Measurements from ENCODE around the gene SDK2.
"Not testable (repeated sequence)": the region's sequence is repeated elsewhere in the genome, so short reads cannot be mapped to it uniquely, and the experiment has no call there.

Gene SDK2

DNA sequence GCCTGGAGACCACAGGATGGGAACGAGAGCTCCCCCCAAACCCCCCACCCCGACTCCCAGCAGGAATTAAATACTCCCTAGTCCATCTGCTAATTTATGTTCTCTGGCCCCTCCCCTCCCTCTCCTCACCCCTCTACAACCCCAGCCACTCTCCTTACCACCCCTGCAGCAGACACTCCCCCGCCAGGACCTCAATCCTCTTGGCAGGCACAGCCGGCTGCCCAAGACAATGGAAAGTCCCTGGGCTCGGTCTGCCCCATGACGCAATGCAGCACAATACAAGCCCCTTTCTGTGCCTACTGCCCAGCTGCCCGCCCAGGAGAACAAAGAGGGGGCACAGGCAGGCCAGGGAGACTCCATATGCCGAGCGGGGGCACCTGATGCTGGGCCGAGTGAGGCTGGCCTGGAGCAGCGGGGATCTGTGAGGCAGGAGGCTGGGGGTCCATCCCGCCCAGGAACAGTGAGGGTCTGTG lies 302.2 kb downstream of the SDK2 start:
- no peak for DNase-seq (ENCODE audit: low spot score)

DNA sequence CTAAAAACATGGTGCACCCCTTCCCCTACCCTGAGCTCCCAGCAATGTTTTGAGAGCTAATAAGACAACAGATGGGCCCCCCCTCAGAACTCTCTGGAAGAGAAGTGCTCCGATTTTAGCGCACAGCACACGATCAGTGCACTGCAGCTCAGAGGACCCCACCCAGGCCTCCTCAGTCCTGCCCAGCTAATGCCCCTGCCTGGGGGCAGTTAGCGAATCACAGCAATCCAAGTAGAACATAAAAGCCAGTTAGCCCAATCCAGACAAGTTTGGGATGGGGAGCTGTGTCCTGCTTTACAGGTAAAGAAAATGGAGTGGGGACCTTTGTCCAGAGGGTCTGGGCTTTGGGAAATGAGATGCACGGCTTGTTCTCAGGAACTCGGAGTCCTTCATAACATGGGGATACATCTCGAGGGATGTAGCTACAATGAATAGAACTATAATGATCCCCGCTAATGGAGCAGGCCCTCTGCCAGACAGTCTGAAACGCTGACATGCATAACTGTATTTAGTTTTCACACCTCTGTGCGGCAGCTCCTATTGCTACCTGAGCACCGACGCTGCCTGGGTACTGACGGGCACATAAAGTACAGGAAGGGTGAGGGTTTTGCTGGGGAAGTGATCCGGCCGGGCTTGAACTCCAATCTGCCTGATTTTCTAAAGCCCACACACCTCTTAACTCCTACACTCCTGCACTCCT lies 302.7 kb downstream of the SDK2 start:
- no peak for DNase-seq (ENCODE audit: low spot score)

DNA sequence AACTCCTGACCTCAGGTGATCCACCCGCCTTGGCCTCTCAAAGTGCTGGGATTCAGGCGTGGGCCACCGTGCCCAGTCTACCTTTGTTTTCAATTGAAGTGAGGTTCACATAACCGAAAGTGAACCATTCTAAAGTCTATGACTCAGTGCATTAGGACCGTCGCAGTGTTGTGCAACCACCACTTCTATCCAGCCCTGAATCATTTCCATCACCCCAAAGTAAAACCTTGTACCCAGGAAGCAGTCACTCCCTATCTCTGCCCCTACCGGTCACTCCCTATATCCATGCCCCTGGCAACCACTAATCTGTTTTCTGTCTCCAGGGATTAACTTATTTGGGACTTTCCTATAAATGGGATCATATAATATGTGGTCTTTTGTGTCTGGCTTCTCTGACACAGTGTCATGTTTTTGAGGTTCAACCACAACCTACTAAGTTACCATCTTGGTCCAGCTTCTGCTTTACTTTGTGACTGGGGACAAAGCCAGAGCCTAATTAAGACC lies 304.1 kb downstream of the SDK2 start:
- no peak for DNase-seq (ENCODE audit: low spot score)

DNA sequence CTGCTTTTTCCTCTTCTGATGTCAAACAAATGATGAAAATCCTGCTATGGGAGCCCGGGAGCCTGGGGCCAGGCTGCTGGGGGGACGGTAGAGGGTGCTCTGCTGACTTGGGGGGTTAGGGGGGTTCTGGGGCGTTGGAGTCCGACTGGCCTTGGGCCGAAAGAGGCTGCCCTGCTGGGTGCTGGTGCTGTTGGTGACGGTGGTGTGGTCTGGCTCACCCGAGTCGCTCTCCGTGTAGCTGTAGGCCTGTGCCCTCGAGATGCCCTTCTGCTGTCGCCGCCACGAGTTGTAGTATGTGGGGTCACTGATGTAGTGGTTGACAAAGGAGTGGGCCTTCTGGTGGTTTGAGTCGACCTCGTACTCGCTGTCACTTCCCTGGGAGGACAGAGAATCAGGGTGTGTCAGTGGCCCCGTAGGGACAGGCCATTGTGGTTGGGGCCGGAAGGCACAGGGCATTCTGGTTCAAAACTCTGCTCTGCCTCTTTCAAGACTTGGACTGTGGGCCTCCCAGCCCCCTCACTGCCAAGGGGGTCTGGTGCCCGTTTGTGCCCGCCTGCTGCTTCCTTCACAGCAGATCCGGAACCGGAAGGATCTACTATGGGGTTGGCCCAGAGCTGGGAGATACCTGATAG lies 305.6 kb downstream of the SDK2 start:
- DNase-seq (ENCODE audit: low spot score) = no peak

GRCh38 chr17:73338050-73338521 lies 306.2 kb downstream of the SDK2 start:
- DNase-seq (ENCODE audit: low spot score) = no peak

DNA sequence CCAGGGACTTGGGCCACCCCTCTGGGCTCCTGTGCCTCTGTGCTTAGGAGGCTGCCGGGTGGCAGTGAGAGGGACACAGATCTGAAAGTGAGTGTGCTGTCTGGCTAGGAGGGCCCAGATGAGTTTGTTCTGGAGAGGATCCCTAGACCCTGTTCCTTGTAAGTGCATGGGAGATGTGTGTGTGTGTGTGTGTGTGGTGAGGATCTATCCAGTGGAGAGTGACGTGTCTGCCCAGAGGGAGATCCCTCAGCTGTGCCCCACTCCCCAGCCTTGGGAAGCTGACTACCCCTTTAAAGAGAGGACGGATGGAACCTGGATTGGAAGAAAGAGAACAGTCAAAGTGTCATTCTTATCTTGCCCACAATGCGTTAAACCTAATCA lies 306.9 kb downstream of the SDK2 start:
- no peak for DNase-seq (ENCODE audit: low spot score)

- no peak for DNase-seq (ENCODE audit: low spot score)
Observed at GRCh38 chr17:73336408-73337329, 307.6 kb downstream of the SDK2 start.

DNA sequence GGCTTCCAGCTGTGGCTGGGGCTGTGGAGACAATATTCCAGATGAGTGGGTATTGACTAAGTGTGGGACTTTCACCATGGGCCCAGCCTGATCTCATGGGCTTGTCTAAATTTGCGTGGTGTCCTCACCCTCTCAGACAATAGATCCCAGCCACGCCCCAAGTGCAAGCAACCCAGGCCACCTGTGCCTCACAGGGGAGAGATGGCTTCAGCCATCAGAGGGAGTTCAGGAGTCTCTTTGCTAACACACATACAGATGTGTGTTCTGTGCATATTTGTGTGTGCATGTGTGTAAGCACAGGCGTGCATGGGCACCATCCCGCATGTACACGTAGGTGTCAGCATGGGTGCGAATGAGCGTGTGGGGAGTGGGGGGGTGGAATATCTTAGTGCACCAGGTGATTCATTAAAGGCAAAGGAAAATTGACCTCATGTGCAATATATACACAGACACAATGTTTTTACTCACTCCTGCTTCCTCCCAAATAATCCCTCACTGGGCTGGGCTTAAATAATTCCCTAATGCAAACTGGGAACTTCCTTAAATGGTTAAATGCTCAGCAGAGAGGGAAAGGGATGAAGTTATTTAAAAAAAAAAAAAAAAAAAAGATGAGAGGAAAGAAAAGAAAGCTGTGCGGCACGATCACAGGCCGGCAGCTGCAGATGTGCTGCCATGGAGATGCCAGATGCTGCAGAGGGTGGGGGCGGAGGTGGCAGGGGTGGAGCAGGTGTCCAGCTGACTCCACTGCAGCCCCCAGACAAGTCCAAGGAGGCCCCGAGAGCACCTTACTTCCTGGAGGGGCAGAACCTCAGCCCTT lies 308.4 kb downstream of the SDK2 start:
- DNase-seq (ENCODE audit: low spot score) = no peak

GRCh38 chr17:73334771-73335513 lies 309.3 kb downstream of the SDK2 start:
- no peak for DNase-seq (ENCODE audit: low spot score)

DNA sequence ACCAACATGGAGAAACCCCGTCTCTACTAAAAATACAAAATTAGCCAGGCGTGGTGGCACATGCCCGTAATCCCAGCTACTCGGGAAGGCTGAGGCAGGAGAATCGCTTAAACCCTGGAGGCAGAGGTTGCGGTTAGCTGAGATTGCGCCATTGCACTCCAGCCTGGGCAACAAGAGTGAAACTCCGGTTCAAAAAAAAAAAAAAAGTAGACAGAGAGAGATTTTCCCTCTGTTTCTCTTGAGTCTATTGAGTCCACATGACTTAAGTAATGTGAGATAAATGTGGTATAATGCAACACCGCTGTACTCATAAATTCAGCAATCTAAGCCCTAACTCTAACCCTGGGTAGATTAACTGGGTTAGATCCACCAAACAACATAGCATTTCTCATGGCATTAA lies 310.8 kb downstream of the SDK2 start:
- DNase-seq (ENCODE audit: low spot score) = not testable (repeated sequence)

- DNase-seq (ENCODE audit: low spot score) = no peak
Observed at GRCh38 chr17:73331060-73331459, 313.2 kb downstream of the SDK2 start.

GRCh38 chr17:73327676-73328075 lies 316.6 kb downstream of the SDK2 start:
- no peak for DNase-seq (ENCODE audit: low spot score)

DNA sequence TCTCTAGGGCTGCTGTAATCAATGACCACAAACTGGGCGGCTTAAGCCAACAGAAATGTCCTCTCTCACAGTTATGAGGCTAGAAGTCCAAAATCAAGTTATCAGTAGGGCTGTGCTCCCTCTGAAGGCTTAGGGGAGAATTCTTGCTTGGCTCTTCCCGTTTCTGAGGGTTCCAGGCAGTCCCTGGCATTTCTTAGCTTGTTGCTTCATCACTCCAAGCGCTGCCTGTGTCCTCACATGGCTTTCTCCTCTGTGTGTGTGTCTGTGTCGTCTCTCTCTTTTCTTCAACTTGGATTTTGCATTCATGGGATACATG lies 318.8 kb downstream of the SDK2 start:
- no peak for DNase-seq (ENCODE audit: low spot score)

DNA sequence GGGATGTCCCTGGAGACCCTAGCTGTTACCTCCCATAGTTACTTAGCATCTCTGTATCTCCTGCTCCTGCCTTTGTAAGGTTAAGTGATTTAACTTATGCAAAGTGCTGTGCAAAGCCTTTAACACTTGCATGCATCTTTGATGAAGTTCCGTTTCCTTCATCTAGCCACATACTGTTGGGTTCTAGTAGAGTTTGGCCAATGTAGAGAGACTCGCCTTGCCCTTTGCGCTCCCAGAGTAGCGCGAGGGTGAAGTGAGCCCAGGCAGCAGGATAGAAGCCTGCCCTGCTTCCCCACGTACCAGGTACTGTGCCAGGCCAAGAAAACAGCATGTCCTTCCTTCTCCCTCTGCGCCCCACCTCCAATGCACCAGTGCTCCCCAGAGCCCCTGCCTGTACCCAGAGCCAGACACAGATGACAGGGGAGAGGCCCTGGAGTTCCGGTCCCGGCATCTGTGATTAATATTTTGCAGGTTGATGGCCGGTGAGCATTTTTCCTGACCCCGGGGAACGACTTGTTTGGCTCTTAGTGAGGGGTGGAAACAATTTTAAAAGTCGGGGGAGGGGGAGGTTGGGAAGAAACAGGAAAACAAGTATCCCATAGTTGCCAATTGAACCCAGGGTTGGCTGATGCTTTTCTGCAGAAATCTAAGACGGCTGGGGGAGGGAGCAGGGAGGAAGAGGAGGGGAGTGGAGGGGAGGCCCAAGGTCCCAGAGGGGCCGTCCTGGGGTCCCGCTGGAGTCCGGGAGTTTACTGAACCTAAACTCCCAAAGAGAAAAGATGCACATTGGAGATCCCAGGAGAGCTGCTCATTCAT lies 319.3 kb downstream of the SDK2 start:
- DNase-seq (ENCODE audit: low spot score) = no peak

DNA sequence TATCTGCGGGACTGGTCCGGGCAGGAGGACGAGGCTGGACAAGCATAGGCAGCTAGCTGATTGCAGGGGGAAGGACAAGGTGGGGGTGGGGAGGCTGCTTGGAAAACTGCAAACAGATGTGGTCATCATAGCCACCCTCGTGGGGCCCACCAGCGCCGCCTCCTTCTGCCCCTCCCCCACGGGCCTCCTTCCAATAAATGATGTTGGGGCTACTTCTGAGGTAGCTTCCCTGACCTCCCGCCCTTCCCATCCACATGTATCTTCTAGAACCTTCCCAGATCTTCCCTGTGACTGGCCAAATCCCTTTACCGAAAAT lies 320.1 kb downstream of the SDK2 start:
- DNase-seq (ENCODE audit: low spot score) = no peak

GRCh38 chr17:73323409-73324159 lies 320.7 kb downstream of the SDK2 start:
- no peak for DNase-seq (ENCODE audit: low spot score)

DNA sequence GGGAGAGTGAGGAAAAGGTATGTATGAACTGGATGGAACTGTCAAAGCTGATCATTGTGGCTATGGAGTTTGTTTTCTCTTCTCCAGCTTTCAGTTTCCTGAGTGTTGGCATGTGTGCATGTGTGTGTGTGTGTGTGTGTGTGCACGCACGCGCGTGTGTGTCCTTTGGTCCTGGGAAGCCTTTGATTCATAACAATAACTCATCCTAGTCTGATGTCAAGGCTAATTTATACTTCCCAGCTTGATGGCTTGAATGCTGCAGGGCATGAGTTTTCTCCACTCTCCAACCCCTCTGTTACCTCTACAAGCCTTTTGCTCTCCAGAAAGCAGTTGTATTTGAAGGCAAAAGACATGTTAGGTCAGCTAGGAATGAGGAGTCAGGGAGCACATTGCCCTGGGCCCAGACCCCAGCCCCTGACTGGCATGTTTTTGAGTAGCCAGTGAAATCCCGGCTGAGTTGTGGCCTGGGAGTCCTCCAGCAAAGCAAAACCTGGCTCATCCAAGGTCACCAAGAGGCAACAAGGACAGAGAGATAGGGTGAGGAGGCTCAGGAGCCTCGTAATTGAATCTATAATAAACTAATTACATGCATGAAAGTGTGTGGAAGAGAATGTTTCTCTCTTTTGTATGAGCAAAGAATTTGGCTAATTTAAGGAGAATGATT lies 323.5 kb downstream of the SDK2 start:
- DNase-seq (ENCODE audit: low spot score) = no peak

- DNase-seq (ENCODE audit: low spot score) = no peak
Observed at GRCh38 chr17:73319766-73320165, 324.5 kb downstream of the SDK2 start.

DNA sequence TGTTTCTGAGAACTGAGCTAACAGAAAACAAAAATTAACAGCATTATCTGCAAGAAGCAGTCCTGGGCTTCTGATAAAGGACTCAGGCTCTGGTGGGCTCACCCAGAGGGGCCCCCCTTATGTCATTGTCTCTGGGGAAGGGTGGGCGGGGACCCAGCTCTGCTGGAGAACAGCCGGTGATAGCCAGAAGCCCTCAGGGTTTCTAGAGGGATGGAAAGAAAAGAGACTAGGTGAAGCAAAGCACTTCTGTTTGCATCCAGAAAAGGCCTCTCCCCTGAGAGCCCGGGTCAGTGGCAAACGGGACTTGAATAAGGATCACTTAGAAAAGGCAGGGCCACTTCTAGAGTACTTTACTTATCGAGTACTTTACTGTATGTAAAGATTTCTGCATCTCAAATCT lies 325.4 kb downstream of the SDK2 start:
- DNase-seq (ENCODE audit: low spot score) = no peak
